HG03521 (cell line): Measurements from ENCODE around the gene DOK6.

Source experiments
- ATAC-seq: cut with Tn5 transposase; IDR thresholded peaks from one replicate; pipeline ENCODE4 v1.9.1; 2021; ENCODE audit warnings: mild to moderate bottlenecking, moderate library complexity; ENCODE audit not compliant: unreplicated experiment

DOK6 gene

DNA sequence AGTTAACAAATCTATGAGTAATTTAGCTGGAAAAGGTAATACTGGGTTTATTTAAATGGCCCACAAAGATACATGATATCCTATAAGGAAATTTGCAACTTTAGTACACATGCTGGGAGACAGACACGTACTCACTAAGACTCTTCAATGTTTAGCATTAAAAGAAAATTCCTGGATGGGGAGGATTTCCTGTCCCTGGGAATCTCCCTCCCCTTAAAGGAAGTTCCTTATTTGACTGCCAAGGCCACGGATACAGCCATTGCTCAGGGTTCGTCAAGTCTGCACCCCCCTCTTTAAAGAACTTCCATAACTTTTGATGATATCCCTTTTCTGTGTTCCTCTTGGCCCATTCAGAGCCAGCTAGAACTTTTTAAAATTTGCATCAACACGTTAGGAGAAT is 279.4 kb downstream of the DOK6 start:
- no peak for ATAC-seq

- ATAC-seq, result no peak
These were observed 282.5 kb downstream of the DOK6 start for GRCh38 chr18:69683176-69683575.

DNA sequence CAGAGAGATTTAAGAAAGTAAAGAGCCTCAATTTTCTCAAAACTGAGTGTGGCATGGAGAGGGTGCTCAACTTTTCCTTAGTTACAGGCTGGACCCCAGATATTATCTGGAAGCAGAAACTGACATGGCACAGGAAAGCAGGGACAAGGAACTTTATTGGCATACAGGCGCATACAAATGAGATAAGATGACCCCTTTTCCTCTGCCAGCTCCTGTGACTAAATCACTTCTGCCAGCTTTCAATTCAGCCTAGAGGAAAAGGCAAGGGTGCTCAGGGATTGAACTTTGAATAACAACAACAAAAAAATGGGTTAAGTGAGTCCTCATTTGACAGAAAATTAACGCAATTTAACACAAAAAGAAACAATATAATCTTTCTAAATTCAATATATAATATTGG is 284.1 kb downstream of the DOK6 start:
- no peak for ATAC-seq

- ATAC-seq, result no peak
These were observed 286.2 kb downstream of the DOK6 start for GRCh38 chr18:69686861-69687260.

GRCh38 chr18:69689121-69689759 is 288.6 kb downstream of the DOK6 start:
- no peak for ATAC-seq

- ATAC-seq, result no peak
These were observed 290.5 kb downstream of the DOK6 start for GRCh38 chr18:69691008-69691760.

GRCh38 chr18:69697069-69697468 is 296.4 kb downstream of the DOK6 start:
- ATAC-seq, result no peak

- no peak for ATAC-seq
These were observed 297.0 kb downstream of the DOK6 start for GRCh38 chr18:69697689-69698088.

DNA sequence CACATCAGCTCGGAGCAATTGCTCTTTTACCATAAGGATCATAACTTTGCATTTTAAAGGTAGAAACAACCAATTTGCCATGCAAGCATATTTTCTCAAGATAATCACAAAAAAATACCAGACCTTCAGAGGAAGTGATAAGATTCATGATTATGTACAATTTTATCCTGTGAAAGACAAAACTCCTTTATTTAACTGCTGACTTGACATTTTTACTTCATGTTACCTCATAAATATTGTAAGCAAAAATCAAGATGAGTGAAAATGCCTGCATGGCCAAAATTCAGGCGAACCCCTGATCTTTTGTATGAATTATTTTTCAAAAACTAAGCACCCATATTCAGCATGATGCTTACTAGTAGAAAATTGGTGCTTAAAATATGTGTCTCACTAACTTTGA is 300.6 kb downstream of the DOK6 start:
- ATAC-seq, result no peak

GRCh38 chr18:69703461-69703860 is 302.8 kb downstream of the DOK6 start:
- ATAC-seq, result no peak

GRCh38 chr18:69705987-69706386 is 305.3 kb downstream of the DOK6 start:
- no peak for ATAC-seq

DNA sequence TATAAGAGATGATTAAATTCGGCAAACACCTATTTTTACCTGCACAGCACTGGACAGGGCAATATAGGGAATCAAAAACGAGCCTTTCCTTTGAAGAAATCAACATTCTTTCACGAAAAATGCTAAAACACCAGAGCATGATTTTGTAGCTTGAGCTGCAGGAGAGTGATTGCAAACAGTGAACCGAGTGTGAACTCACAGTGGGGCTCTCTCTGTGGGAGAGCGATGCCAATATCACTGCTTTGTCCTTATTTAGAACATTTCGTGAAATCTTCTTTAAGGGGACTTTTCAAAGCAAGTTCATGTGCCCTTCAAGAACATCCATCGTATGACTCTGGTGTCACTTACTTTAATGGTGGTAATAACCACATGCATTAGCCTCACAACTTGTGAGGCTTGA is 308.2 kb downstream of the DOK6 start:
- ATAC-seq, result no peak

GRCh38 chr18:69715191-69715795 is 314.6 kb downstream of the DOK6 start:
- ATAC-seq, result no peak

GRCh38 chr18:69717586-69717985 is 316.9 kb downstream of the DOK6 start:
- no peak for ATAC-seq

- no peak for ATAC-seq
These were observed 318.3 kb downstream of the DOK6 start for GRCh38 chr18:69718912-69719547.

DNA sequence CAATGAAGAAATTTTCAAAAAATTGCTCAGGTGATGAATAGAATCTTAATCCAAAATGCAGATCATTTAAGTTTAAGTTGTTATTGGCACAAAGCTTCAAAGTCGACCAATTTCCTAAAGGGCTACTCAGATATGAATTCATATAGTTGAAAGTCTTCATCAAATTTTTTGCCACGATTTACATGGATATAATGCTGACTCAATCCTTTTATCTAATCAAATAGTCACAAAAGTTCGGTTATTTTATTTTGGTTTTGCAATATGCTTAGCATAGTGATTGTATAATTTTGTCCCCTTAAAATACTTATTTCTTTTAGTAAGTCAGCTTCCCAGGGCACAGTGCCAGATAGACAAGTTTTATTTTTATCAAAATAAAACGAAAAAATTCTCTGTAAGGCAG is 319.7 kb downstream of the DOK6 start:
- ATAC-seq, result no peak

DNA sequence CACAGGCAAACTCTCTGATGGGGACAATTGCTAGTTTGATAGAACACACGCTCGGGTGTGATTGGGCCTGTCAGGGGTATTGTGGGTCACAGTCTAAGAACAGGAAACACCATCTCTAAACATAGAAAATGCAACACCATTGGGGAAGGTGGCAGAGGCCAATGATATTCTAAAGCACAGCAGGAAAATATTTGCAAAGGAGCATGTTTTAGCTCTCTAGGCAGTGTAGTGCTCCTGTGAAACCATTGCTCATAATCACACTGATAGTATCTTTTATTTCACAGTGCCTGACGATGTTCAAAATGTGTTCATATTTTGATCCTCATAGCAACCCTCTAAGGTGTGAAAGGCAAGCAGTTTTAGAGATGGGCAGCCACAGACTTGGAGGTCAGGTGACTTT is 322.7 kb downstream of the DOK6 start:
- no peak for ATAC-seq

- no peak for ATAC-seq
These were observed 324.3 kb downstream of the DOK6 start for GRCh38 chr18:69725009-69725408.

DNA sequence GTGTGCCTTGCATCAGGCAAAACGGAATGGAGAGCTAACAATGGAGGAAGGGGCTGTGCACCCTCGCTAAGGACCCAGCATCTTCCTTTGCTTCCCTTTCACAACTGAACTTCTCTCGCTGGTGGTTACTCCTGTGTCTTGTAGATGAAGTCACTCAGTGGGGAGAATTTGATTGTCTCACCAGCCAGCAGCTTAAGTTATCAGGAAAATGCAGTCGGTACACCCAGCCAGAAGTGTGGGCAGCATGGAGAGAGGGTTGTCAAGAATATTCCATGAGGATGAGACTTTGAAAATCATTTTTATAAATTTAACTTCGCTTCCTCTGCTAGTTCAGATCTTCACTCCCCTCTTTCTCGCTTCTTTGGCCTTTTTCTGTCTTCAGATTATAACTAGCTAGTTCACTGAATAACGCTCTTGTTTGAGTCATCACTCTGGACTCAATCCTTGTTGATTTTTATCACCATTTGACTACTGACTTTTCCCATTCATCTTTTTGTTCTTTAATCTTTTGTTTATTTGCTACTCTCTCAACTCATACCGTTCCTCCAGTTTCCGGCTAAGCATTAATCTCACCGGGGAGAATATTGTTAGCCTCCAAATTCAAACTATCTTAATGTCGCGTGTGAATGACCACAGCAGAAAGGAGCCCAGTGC is 325.3 kb downstream of the DOK6 start:
- ATAC-seq, result no peak

GRCh38 chr18:69727912-69728572 is 327.4 kb downstream of the DOK6 start:
- ATAC-seq, result no peak

DNA sequence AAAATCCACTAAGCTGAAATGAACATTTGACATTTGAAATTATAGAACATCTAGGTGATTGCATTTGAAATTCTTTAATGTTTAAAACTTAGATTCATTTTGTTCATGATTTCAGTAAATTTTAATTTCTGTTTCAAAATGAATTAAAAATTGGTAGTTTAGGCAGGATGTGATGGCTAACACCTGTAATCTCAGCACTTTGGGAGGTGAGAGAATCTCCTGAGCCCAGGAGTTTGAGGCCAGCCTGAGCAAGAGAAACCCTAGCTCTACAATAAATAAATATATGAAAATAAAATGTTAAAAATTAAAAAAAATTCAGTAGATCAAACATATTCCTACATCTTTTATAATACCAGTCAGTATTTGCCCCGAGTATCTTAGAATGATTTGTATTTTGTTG is 330.0 kb downstream of the DOK6 start:
- ATAC-seq, result no peak
